BJ (cell line): ENCODE results near the gene PTCH2. TPM values are rescaled to one million over a fixed set of nuclear protein-coding genes. Genes with fewer than 3 reads are reported as not detected.

Experiments used
- CTCF ChIA-PET: fragments of 350-600 bp; formaldehyde crosslinking; extraction: SDS; loops from one replicate; lab custom pipeline; 2021; ENCODE audit warnings: antibody characterized with exemption, inconsistent platforms; lab: Yijun Ruan, JAX
- POLR2A ChIA-PET: fragments of 300-600 bp; sonication (Branson Sonifier 250); formaldehyde crosslinking; extraction: SDS; loops from one replicate; lab custom pipeline; 2021; ENCODE audit warnings: antibody characterized with exemption; lab: Charles Lee
- DNase-seq: peaks from one replicate; pipeline ENCODE4 v3.0.0-alpha.2; 2011; ENCODE audit warnings: low read depth
- H3K27me3 ChIP-seq: 2 replicates; pipeline ENCODE4 v1.6.0; 2011; ENCODE audit warnings: low read length; ENCODE audit not compliant: control insufficient read depth, insufficient read depth
- H3K36me3 ChIP-seq: 2 replicates; pipeline ENCODE4 v1.5.1; 2011; ENCODE audit warnings: low read length; ENCODE audit not compliant: control insufficient read depth, insufficient read depth
- H3K4me3 ChIP-seq: 2 replicates; pipeline ENCODE4 v1.5.1; 2011; ENCODE audit warnings: low read depth, mild to moderate bottlenecking, control low read depth, low read length
- polyA plus RNA-seq: library from polyadenylated mRNA; depleted of rRNA; stranded (reverse); fragments of >200 nt; gene quantifications from 2 replicates; pipeline ENCODE4 v1.2.3, GENCODE V29; 2011
- TF ChIP-seq, protein P1 (sequence below): IDR thresholded peaks from 2 replicates; pipeline ENCODE4 v1.5.1; 2011; ENCODE audit warnings: low read depth, mild to moderate bottlenecking, control low read depth, inconsistent platforms, low read length, moderate library complexity; ENCODE audit not compliant: insufficient read depth

The PTCH2 gene
- polyA plus RNA-seq, 1 experiment, result 0.17 TPM

DNA sequence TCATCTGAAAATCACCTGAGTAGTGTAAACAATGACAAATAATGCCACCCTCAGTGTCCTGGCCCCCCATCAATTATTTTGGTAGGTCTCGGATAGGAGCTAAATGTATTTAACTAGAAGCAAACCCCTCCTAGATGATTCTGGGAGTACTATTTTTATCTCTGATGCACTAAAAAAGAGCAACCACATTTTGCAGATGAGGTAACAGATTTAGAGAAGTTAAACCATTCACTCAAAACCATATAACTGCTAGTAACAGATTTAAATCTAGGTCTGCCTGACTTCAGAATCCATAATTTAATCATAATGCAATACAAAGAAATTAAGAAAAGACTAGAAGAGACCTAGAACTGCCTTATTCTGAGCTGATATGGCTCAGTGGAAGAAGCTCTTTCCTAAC is 17.3 kb upstream of the PTCH2 start:
- ChIA-PET CTCF (no interaction called here), POLR2A (no interaction called here)

DNA sequence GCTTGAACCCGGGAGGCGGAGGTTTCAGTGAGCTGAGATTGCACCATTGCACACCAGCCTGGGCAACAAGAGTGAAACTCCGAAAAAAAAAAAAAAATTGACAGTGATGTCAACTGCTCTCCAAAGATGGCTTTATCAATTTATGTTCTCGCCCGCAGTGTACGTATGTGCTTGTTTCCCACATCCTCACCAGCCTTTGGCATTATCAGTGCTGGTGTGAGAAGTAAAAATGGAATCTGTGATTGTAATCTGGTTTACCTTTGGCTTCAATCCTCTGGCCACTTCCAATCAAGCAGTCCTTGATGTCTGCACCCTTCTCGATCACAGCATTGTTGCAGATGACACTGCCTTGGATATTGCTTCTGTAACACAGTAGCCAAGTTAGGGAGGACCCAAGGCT is 14.4 kb upstream of the PTCH2 start:
- Histone ChIP-seq H3K27me3 (no peaks in the 10 kb centered on the region), H3K4me3 (no peak overlapping the region), H3K36me3 (no peaks in the 10 kb centered on the region; the same call in 1 of the 2 replicates)
- ChIA-PET CTCF (interaction anchor here (1.2 kb wide), 1 partner anchor 10 kb away, joined by 4 read pairs; no protein-coding TSS in a partner anchor), POLR2A (no interaction called here)
- no peak for DNase-seq
- TF ChIP-seq, protein P1, sequence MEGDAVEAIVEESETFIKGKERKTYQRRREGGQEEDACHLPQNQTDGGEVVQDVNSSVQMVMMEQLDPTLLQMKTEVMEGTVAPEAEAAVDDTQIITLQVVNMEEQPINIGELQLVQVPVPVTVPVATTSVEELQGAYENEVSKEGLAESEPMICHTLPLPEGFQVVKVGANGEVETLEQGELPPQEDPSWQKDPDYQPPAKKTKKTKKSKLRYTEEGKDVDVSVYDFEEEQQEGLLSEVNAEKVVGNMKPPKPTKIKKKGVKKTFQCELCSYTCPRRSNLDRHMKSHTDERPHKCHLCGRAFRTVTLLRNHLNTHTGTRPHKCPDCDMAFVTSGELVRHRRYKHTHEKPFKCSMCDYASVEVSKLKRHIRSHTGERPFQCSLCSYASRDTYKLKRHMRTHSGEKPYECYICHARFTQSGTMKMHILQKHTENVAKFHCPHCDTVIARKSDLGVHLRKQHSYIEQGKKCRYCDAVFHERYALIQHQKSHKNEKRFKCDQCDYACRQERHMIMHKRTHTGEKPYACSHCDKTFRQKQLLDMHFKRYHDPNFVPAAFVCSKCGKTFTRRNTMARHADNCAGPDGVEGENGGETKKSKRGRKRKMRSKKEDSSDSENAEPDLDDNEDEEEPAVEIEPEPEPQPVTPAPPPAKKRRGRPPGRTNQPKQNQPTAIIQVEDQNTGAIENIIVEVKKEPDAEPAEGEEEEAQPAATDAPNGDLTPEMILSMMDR, result no peak

More for the DNA sequence above, 17.3 kb upstream of the PTCH2 start:
- Histone ChIP-seq H3K4me3 (no peak overlapping the region), H3K27me3 (no peaks in the 10 kb centered on the region), H3K36me3 (no peaks in the 10 kb centered on the region; the same call in 1 of the 2 replicates)
- TF ChIP-seq, protein P1, result no peak
- DNase-seq, result no peak

DNA sequence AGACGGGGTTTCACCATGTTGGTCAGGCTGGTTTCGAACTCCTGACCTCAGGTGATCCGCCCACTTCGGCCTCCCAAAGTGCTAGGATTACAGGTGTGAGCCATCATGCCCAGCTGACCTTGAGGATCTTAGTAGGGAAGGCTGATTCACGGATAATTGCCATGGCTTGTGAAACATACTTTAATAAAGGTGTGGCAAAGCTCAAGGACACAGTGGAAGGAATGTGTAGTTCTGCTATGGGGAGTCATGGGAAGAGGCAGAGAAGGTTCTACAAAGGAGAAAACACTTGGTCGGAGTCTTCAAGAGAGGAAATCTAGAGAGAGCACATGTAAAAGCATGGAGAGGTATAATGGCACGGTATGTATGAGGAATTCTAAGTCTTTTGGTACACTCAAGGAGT is 12.7 kb upstream of the PTCH2 start:
- H3K4me3 ChIP-seq, result no peak overlapping the region
- TF ChIP-seq, protein P1, result no peak
- H3K36me3 ChIP-seq, result no peaks in the 10 kb centered on the region; the same call in 1 of the 2 replicates
- no peaks in the 10 kb centered on the region for H3K27me3 ChIP-seq
- ChIA-PET POLR2A (no interaction called here), CTCF (interaction anchor here (0.6 to 1.6 kb wide), 5 partner anchors 10 to 632 kb away, joined by 3 to 4 read pairs (median 3); no protein-coding TSS in a partner anchor)
- no peak for DNase-seq

DNA sequence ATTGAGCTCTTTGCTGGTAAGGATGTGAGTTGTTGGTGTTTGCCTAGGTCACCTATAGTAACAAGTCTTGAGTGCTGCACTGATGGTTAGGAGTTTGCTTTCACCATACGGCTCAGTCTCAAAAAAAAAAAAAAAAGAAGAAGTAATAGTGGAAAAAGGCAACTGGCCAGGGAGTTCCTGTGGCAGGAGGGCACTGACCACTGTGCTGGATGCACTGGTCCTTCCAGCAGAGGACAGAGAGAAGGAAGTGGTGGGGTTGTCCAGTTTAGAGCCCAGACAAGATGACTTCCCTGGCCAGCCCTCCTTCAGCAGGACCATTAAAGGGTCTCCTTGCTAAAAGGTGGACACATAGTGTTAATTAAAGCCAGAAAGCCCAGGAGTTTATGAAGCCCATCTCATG is 11.9 kb upstream of the PTCH2 start:
- CTCF ChIA-PET, result interaction anchor here (1.4 to 1.6 kb wide), 2 partner anchors 11 to 13 kb away, joined by 3 read pairs; no protein-coding TSS in a partner anchor

DNA sequence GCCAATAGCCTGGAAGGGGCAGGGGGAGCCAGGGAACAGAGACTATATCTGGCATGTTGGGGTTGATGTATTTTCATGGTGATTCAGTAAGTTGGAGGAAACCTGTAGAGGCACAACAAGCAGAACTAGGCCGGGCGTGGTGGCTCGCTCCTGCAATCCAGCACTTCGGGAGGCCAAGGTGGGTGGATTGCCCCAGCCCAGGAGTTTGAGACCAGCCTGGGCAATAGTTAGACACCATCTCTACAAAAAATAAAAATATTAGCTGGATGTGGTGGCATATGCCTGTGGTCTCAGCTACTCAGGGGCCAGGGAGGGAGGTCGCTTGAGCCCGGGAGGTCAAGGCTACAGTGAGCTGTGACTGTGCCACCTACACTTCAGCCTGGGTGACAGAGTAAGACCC is 10.1 kb upstream of the PTCH2 start:
- CTCF ChIA-PET, result interaction anchor here (0.6 to 0.7 kb wide), 2 partner anchors 10 to 34 kb away, joined by 4 to 5 read pairs; partner anchors contain the start of gene PTCH2
- H3K27me3 ChIP-seq, result no peaks in the 10 kb centered on the region
- no peak overlapping the region for H3K4me3 ChIP-seq
- no peak for DNase-seq
- POLR2A ChIA-PET, result no interaction called here
- no peaks in the 10 kb centered on the region; the same call in 1 of the 2 replicates for H3K36me3 ChIP-seq
- TF ChIP-seq, protein P1, result no peak

More for the DNA sequence above, 11.9 kb upstream of the PTCH2 start:
- TF ChIP-seq, protein P1, result no peak
- POLR2A ChIA-PET, result no interaction called here
- Histone ChIP-seq H3K36me3 (no peaks in the 10 kb centered on the region; the same call in 1 of the 2 replicates), H3K27me3 (no peaks in the 10 kb centered on the region), H3K4me3 (no peak overlapping the region)
- DNase-seq, result no peak
